Measurements from ENCODE around the gene CACNA2D4.
"Not testable (repeated sequence)": the region's sequence is repeated elsewhere in the genome, so short reads cannot be mapped to it uniquely, and the experiment has no call there.

The CACNA2D4 gene

GRCh38 chr12:1918081-1918883, at the start of gene CACNA2D4:
CACNA2D4 (minus strand) TSS chr12:1918652; CDS start chr12:1918473, 179 bp downstream.
- peak; percentile 11 for DNase-seq (ENCODE audit: low read depth)

GRCh38 chr12:1966561-1967226, 48.2 kb upstream of the CACNA2D4 start:
- DNase-seq (ENCODE audit: low read depth), result no peak

- no peak for DNase-seq (ENCODE audit: low read depth)
Observed at GRCh38 chr12:1965916-1966315, 47.5 kb upstream of the CACNA2D4 start.

- DNase-seq (ENCODE audit: low read depth), result no peak
Observed at GRCh38 chr12:1962051-1963020, 43.9 kb upstream of the CACNA2D4 start.

- DNase-seq (ENCODE audit: low read depth), result no peak
Observed at GRCh38 chr12:1956716-1957115, 38.3 kb upstream of the CACNA2D4 start.

GRCh38 chr12:1949771-1950470, 31.5 kb upstream of the CACNA2D4 start:
- no peak for DNase-seq (ENCODE audit: low read depth)

- DNase-seq (ENCODE audit: low read depth), result no peak
Observed at GRCh38 chr12:1948883-1949282, 30.4 kb upstream of the CACNA2D4 start.

- DNase-seq (ENCODE audit: low read depth), result peak; percentile 53
Observed at GRCh38 chr12:1947081-1947480, 28.6 kb upstream of the CACNA2D4 start.

- no peak for DNase-seq (ENCODE audit: low read depth)
Observed at GRCh38 chr12:1946296-1946695, 27.8 kb upstream of the CACNA2D4 start.

- not testable (repeated sequence) for DNase-seq (ENCODE audit: low read depth)
Observed at GRCh38 chr12:1945502-1945901, 27.1 kb upstream of the CACNA2D4 start.

GRCh38 chr12:1939801-1940607, 21.6 kb upstream of the CACNA2D4 start:
- DNase-seq (ENCODE audit: low read depth), result peak; percentile 73

GRCh38 chr12:1939331-1939730, 20.9 kb upstream of the CACNA2D4 start:
- no peak for DNase-seq (ENCODE audit: low read depth)

GRCh38 chr12:1937481-1938224, 19.2 kb upstream of the CACNA2D4 start:
- no peak for DNase-seq (ENCODE audit: low read depth)

GRCh38 chr12:1936406-1937320, 18.2 kb upstream of the CACNA2D4 start:
- peak; percentile 79 for DNase-seq (ENCODE audit: low read depth)

- no peak for DNase-seq (ENCODE audit: low read depth)
Observed at GRCh38 chr12:1935700-1936378, 17.4 kb upstream of the CACNA2D4 start.

- no peak for DNase-seq (ENCODE audit: low read depth)
Observed at GRCh38 chr12:1935242-1935641, 16.8 kb upstream of the CACNA2D4 start.

- DNase-seq (ENCODE audit: low read depth), result no peak
Observed at GRCh38 chr12:1934831-1935230, 16.4 kb upstream of the CACNA2D4 start.

- no peak for DNase-seq (ENCODE audit: low read depth)
Observed at GRCh38 chr12:1934068-1934467, 15.6 kb upstream of the CACNA2D4 start.
